Measurements from ENCODE around the gene WNK3. TPM values are rescaled to one million over a fixed set of nuclear protein-coding genes. Genes with fewer than 3 reads are reported as not detected.

WNK3 gene
- total RNA-seq, 1 donor from 2014 or later = 8.4 TPM

DNA sequence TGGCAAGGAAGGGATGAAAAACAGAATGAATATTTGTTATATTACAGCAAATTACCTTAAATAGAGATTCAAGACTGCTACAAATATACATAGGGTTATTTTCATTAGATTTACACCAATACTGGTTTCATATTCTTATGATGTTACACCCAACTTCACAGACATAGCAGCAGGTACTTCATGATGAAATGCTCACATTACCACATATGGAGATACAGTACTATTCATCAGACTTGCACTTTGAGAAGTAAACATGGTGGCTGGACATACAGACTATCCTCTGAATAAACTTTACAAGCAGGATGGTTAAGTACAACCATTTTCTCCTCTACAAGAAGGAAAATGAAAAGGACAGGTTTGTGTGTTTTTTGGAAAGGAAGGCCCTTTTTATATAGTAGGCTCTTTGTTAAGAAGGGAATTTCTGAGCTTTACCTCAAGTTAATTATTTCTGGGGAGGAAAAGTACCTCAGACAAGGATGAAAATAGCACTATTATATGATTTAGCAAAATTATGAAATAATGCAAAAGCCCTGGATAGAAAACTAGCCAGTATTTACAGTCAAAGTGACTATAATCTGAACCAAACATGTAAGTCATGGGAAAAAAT, 162.8 kb downstream of the WNK3 start:
- Histone ChIP-seq H3K79me2 (ENCODE audit: insufficient read depth, low read length) (no peaks in the 10 kb centered on the region), H3K4me1 (ENCODE audit: insufficient read depth, low read length) (no peaks in the 10 kb centered on the region), H3K36me3 (ENCODE audit: insufficient read depth, low read length) (no peaks in the 10 kb centered on the region), H3K4me3 (ENCODE audit: insufficient read depth, low read depth, low read length) (no peak overlapping the region), H3K9ac (ENCODE audit: low read length) (no peak overlapping the region), H3K9me3 (ENCODE audit: insufficient read depth, low read depth, low read length) (no peaks in the 10 kb centered on the region), H4K20me1 (ENCODE audit: insufficient read depth, low read length) (no peaks in the 10 kb centered on the region), H2AFZ (ENCODE audit: low read depth, low read length) (no peak overlapping the region), H3K27ac (ENCODE audit: low read depth, low read length) (no peak overlapping the region), H3K27me3 (ENCODE audit: insufficient read depth, low read length) (no peaks in the 10 kb centered on the region), H3K4me2 (ENCODE audit: low read length) (no peak overlapping the region)
- Mint-ChIP-seq H3K4me1 (ENCODE audit: low read depth, unreplicated experiment) (peaks cover 2% of the 10 kb centered on the region), H3K9me3 (ENCODE audit: unreplicated experiment) (no peaks in the 10 kb centered on the region), H3K4me3 (ENCODE audit: unreplicated experiment) (no peak overlapping the region), H3K27ac (ENCODE audit: unreplicated experiment) (no peak overlapping the region), H3K36me3 (ENCODE audit: low read depth, unreplicated experiment) (no peaks in the 10 kb centered on the region), H3K27me3 (ENCODE audit: low read depth, unreplicated experiment) (no peaks in the 10 kb centered on the region)
- no peak for DNase-seq (ENCODE audit: low read depth)
- FAIRE-seq = no peak
- no peak for TF ChIP-seq EZH2 (IDR thresholded peaks at IDR 0.05; ENCODE audit: insufficient read depth, low read length)
- TF ChIP-seq CTCF (IDR thresholded peaks at IDR 0.05; ENCODE audit: insufficient read depth, low read depth, low read length) = no peak

DNA sequence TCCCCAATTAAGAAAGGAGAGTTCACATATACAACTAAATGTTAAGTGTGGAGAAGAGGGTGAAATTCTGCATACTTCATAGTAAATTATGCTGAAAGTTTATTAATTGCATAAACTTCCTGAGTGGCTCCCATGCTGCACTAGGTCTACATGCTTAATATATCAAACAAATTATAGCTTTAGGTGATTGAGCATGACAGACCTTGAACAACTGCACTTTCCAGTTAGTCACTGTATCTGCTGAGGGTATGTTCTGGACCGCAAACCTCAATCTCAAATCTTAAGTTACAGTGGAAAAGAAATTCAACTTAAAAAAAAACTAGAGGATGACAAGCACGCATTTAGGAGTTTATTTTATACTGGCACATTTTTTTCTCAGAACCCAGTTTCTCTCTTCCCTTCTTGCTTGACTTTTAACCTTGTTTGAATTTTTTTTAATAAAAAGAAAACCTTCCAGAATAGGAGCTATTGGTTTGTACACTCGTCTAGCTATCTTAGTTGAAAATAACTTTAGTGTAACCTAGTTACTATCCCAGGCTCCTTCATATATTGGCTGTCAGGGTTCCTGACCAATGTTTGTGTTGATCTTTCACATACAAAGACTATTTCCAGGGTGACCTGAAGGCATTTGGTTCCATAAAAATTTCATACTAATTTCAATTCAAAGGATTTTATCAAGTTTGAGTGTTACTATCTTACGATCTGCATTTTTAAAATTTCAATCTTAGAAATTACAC, 164.6 kb downstream of the WNK3 start:
- Histone ChIP-seq H3K4me1 (ENCODE audit: insufficient read depth, low read length) (no peaks in the 10 kb centered on the region), H3K79me2 (ENCODE audit: insufficient read depth, low read length) (no peaks in the 10 kb centered on the region), H3K9me3 (ENCODE audit: insufficient read depth, low read depth, low read length) (no peaks in the 10 kb centered on the region), H2AFZ (ENCODE audit: low read depth, low read length) (no peak overlapping the region), H3K27ac (ENCODE audit: low read depth, low read length) (no peak overlapping the region), H3K4me3 (ENCODE audit: insufficient read depth, low read depth, low read length) (no peak overlapping the region), H3K9ac (ENCODE audit: low read length) (no peak overlapping the region), H3K27me3 (ENCODE audit: insufficient read depth, low read length) (no peaks in the 10 kb centered on the region), H3K4me2 (ENCODE audit: low read length) (no peak overlapping the region), H3K36me3 (ENCODE audit: insufficient read depth, low read length) (no peaks in the 10 kb centered on the region), H4K20me1 (ENCODE audit: insufficient read depth, low read length) (no peaks in the 10 kb centered on the region)
- TF ChIP-seq EZH2 (IDR thresholded peaks at IDR 0.05; ENCODE audit: insufficient read depth, low read length) (no peak), CTCF (IDR thresholded peaks at IDR 0.05; ENCODE audit: insufficient read depth, low read depth, low read length) (no peak)
- Mint-ChIP-seq H3K27ac (ENCODE audit: unreplicated experiment) (no peak overlapping the region), H3K4me1 (ENCODE audit: low read depth, unreplicated experiment) (no peaks in the 10 kb centered on the region), H3K9me3 (ENCODE audit: unreplicated experiment) (no peaks in the 10 kb centered on the region), H3K27me3 (ENCODE audit: low read depth, unreplicated experiment) (no peaks in the 10 kb centered on the region), H3K4me3 (ENCODE audit: unreplicated experiment) (no peak overlapping the region), H3K36me3 (ENCODE audit: low read depth, unreplicated experiment) (no peaks in the 10 kb centered on the region)
- DNase-seq (ENCODE audit: low read depth) (no peak), FAIRE-seq (peak; percentile 73)

GRCh38 chrX:54184474-54184873, 173.4 kb downstream of the WNK3 start:
- no peak overlapping the region for H2AFZ ChIP-seq (ENCODE audit: low read depth, low read length)
- H3K36me3 Mint-ChIP-seq (ENCODE audit: low read depth, unreplicated experiment) = no peaks in the 10 kb centered on the region
- H3K27ac ChIP-seq (ENCODE audit: low read depth, low read length) = no peak overlapping the region
- H3K4me3 ChIP-seq (ENCODE audit: insufficient read depth, low read depth, low read length) = no peak overlapping the region
- no peak for TF ChIP-seq EZH2 (IDR thresholded peaks at IDR 0.05; ENCODE audit: insufficient read depth, low read length)
- TF ChIP-seq CTCF (IDR thresholded peaks at IDR 0.05; ENCODE audit: insufficient read depth, low read depth, low read length) = no peak
- peaks cover 20% of the 10 kb centered on the region for H4K20me1 ChIP-seq (ENCODE audit: insufficient read depth, low read length)
- DNase-seq (ENCODE audit: low read depth) = no peak
- peaks cover 32% of the 10 kb centered on the region for H3K79me2 ChIP-seq (ENCODE audit: insufficient read depth, low read length)
- H3K4me1 ChIP-seq (ENCODE audit: insufficient read depth, low read length) = peaks cover 10% of the 10 kb centered on the region
- H3K4me1 Mint-ChIP-seq (ENCODE audit: low read depth, unreplicated experiment) = peaks cover 12% of the 10 kb centered on the region
- no peak overlapping the region for H3K9ac ChIP-seq (ENCODE audit: low read length)
- H3K27ac Mint-ChIP-seq (ENCODE audit: unreplicated experiment) = no peak overlapping the region
- H3K4me3 Mint-ChIP-seq (ENCODE audit: unreplicated experiment) = no peak overlapping the region
- FAIRE-seq = no peak
- H3K4me2 ChIP-seq (ENCODE audit: low read length) = no peak overlapping the region
- no peaks in the 10 kb centered on the region for H3K27me3 Mint-ChIP-seq (ENCODE audit: low read depth, unreplicated experiment)
- H3K9me3 ChIP-seq (ENCODE audit: insufficient read depth, low read depth, low read length) = no peaks in the 10 kb centered on the region
- H3K36me3 ChIP-seq (ENCODE audit: insufficient read depth, low read length) = no peaks in the 10 kb centered on the region
- no peaks in the 10 kb centered on the region for H3K9me3 Mint-ChIP-seq (ENCODE audit: unreplicated experiment)
- H3K27me3 ChIP-seq (ENCODE audit: insufficient read depth, low read length) = no peaks in the 10 kb centered on the region
